HG02571 (cell line): ENCODE data around the gene MFRP.

ENCODE experiments used
- ATAC-seq: cut with Tn5 transposase; IDR thresholded peaks from one replicate; pipeline ENCODE4 v1.9.1; 2021; ENCODE audit warnings: mild to moderate bottlenecking, moderate library complexity; ENCODE audit not compliant: unreplicated experiment

MFRP gene

GRCh38 chr11:119373059-119373920, 26.8 kb upstream of the MFRP start:
- ATAC-seq: no peak

DNA sequence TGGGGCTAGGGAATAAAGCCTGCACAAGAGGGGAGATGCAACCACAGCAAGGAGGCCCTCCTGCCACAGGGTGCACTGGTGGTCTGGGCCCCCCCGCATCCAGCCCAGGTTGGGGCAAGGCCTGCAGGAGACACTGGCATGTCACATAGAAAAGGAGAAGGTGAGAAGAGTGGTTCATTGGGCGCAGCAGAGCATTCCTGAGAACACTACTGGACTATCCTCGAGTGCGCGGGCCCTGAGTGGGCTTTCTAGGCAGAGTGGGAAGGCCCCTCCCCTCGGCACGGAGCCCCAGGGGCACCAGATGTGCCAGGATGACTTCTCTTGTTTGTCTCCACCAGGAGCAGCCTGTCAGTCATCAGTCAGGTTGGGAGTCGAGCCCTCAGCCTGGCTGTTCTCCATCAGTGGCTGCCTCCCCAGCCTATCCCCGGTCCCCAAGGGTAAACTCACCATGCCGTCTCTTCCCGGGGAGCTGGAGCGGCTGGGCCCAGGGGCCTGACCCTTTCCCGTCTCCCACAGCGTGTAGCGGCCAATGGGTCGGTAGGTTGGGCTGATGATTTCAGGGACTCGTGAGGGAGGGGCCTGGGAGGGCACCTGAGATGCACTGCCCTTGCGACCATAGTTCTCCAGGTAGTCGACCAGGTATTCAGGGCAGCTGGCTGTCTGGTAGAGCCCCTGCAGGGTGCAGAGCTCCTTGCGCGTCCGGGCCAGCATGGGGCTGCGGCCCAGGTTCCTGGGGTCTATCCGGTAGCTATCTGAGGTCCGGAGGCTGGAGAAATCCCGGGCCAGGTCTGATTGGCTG, 26.0 kb upstream of the MFRP start:
- no peak for ATAC-seq

- no peak for ATAC-seq
Observed at GRCh38 chr11:119371778-119372182, 25.3 kb upstream of the MFRP start.

DNA sequence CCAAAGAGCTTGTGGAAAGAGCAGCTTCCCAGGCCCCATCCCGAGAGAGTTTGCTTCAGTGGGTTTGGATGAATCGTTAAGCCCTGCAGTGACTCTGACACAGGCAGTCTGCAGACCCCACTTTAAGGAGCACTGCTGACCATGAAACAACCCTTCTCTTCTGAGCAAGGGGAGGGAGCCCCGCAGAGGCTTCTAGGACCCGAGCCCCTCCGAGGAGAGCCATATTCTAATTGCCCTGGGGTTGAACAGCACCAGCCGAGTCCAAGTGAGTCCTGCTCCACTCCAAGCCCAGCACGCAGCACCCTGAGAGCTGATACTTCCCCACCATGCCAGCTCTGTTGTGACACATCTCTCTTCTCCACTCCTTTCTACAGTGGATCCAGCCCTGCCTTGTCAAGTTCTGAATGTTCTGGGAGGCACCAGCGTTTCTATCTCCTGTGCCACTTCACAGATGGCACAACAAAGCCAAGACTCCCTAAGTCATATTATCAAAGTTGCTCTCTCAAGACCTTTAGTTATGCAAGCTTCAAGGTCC, 24.6 kb upstream of the MFRP start:
- ATAC-seq: no peak

GRCh38 chr11:119370486-119371046, 24.1 kb upstream of the MFRP start:
- ATAC-seq: no peak

GRCh38 chr11:119369132-119369925, 22.8 kb upstream of the MFRP start:
- no peak for ATAC-seq

- ATAC-seq: no peak
Observed at GRCh38 chr11:119368121-119369034, 21.9 kb upstream of the MFRP start.

- ATAC-seq: no peak
Observed at GRCh38 chr11:119367661-119368120, 21.2 kb upstream of the MFRP start.

- ATAC-seq: no peak
Observed at GRCh38 chr11:119366690-119367620, 20.4 kb upstream of the MFRP start.

DNA sequence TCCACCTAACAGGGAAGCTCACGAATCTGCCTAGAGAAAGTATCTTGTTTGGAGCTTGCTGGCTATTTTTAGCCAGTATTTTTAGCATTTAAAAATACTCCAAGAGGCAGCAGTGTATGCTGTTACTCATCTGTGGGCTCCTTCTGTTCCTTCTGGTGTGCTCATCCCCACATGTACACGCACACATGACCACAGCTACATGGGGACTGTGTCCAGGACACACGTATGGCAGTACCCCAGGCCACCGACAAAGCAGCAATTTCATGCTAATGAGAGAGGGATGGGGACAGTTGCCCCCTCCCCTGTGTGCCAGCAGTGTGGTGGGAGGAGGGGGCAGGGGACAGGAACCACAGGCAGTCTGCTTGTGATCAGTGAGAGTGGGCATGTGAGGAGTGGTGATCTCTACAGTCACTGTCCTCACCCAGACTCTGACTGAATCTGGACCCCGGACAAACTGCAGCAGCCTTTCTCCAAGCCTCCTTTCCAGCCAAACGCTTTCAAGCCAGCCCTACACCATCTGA, 18.6 kb upstream of the MFRP start:
- no peak for ATAC-seq

- no peak for ATAC-seq
Observed at GRCh38 chr11:119363851-119364590, 17.5 kb upstream of the MFRP start.

DNA sequence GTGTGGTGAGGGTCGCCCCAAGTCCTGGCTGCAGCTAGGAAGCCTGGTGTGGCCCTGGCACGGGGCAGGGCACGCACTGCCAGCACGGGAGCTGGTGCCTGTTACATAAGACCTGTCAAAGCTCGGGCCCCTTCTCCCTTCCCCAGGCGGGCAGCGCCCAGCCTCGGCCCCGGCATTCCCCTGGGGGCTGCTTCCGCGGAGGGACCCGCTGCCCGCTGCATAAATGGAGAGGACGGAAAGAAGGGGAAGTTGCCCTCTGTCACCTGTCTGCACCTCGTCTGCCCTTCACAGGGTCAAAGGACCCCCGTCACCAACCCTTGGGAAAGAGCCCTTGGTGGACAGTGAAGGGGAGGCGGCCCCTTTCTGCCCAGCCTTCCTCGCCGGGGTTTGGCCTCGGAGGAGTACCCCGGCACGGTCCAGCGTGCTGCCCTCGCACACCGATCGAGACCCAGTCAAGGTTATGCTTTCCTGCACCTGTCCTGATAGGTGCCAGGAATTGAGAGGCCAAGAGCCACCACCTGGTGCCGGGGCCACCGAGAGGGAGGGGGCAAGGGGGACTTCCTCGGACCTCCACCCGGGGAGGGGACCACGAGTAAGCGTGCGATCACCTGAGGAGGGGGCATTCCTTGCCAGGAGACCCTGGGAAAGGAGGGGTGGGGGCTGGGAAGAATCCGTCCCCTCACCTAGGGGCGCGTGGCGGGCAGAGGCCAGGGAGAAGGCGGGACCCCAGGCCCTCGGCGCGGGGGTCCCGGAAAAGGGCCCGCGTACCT, 16.8 kb upstream of the MFRP start:
- ATAC-seq: no peak

- no peak for ATAC-seq
Observed at GRCh38 chr11:119362741-119363080, 16.2 kb upstream of the MFRP start.

DNA sequence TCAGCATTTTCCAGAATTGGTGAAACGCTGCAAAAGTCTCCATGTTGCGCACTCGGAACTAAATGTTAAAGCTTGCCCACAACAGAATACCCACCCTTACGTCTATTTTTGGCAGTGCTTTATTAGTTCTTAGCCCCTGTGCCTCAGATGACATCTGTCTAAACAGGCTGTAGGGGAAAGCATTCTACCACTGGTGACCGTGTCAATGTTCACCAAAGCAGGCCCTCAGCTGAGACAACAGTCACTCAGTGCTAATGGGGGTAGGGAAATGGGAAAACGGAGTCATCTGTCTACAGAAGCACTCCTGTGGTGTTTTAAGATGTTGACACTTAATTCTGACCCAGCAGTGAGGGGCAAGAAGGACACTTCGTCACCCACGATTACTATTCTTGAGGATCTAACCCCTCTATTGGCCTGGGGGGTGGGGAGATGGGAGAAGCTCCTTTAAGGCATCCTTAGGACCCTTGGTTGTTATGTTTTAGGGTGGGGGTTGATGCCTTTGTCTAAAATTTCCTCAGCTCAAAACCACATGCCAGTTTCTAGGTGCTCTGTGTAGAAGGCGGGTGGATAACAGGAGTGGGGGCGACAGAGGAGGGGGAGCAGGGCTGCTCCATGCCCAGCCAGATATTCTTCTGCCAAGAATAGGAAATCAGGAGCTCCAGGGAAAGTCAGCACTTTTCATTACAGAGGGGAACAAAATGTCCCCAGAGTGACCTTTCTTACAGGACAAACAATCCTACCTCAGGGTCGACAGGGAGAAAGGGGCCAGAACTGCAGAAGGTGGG, 15.6 kb upstream of the MFRP start:
- ATAC-seq: no peak

GRCh38 chr11:119361056-119361787, 14.7 kb upstream of the MFRP start:
- ATAC-seq: no peak
